GM18873 (cell line): Measurements from ENCODE around the gene NCOR1.

Experiments
- ATAC-seq: cut with Tn5 transposase; IDR thresholded peaks from one replicate; pipeline ENCODE4 v1.9.1; 2021; ENCODE audit warnings: mild to moderate bottlenecking, moderate library complexity, moderate number of reproducible peaks; ENCODE audit not compliant: unreplicated experiment, low FRiP score

NCOR1 gene

GRCh38 chr17:16046966-16047365, 168.4 kb downstream of the NCOR1 start:
- no peak for ATAC-seq

- no peak for ATAC-seq
These were observed 170.8 kb downstream of the NCOR1 start for GRCh38 chr17:16044487-16044886.

GRCh38 chr17:16040710-16041251, 174.6 kb downstream of the NCOR1 start:
- ATAC-seq: no peak

GRCh38 chr17:16037636-16038035, 177.7 kb downstream of the NCOR1 start:
- no peak for ATAC-seq

GRCh38 chr17:16036261-16036660, 179.1 kb downstream of the NCOR1 start:
- no peak for ATAC-seq

- no peak for ATAC-seq
These were observed 181.5 kb downstream of the NCOR1 start for GRCh38 chr17:16033729-16034349.

GRCh38 chr17:16027708-16028584, 187.4 kb downstream of the NCOR1 start:
- no peak for ATAC-seq

GRCh38 chr17:16026895-16027294, 188.4 kb downstream of the NCOR1 start:
- no peak for ATAC-seq

- no peak for ATAC-seq
These were observed 190.1 kb downstream of the NCOR1 start for GRCh38 chr17:16025202-16025601.

- ATAC-seq: no peak
These were observed 191.5 kb downstream of the NCOR1 start for GRCh38 chr17:16023881-16024280.

- ATAC-seq: no peak
These were observed 196.0 kb downstream of the NCOR1 start for GRCh38 chr17:16019347-16019746.

GRCh38 chr17:16013943-16014407, 201.4 kb downstream of the NCOR1 start:
- no peak for ATAC-seq

GRCh38 chr17:16007439-16007838, 207.9 kb downstream of the NCOR1 start:
- no peak for ATAC-seq

GRCh38 chr17:16005636-16006035, 209.7 kb downstream of the NCOR1 start:
- ATAC-seq: no peak

- no peak for ATAC-seq
These were observed 211.5 kb downstream of the NCOR1 start for GRCh38 chr17:16003841-16004240.

- no peak for ATAC-seq
These were observed 212.6 kb downstream of the NCOR1 start for GRCh38 chr17:16002708-16003260.

GRCh38 chr17:16001226-16001897, 214.0 kb downstream of the NCOR1 start:
- no peak for ATAC-seq

GRCh38 chr17:15999974-16000827, 215.1 kb downstream of the NCOR1 start:
- peak; percentile 26 for ATAC-seq

- ATAC-seq: peak; percentile 88
These were observed 216.0 kb downstream of the NCOR1 start, which contains the start of the genes TTC19 and ZSWIM7 for GRCh38 chr17:15999141-15999973. Gene TTC19, plus strand, starts transcription at chr17:15999824. Its CDS starts 25 bp downstream, at chr17:15999849. Gene ZSWIM7, minus strand, starts transcription at chr17:15999704. Its CDS starts 110 bp downstream, at chr17:15999594.
